ENCODE results near the gene APOBEC3A.
"Not testable (repeated sequence)": the region's sequence is repeated elsewhere in the genome, so short reads cannot be mapped to it uniquely, and the experiment has no call there.

The APOBEC3A gene

DNA sequence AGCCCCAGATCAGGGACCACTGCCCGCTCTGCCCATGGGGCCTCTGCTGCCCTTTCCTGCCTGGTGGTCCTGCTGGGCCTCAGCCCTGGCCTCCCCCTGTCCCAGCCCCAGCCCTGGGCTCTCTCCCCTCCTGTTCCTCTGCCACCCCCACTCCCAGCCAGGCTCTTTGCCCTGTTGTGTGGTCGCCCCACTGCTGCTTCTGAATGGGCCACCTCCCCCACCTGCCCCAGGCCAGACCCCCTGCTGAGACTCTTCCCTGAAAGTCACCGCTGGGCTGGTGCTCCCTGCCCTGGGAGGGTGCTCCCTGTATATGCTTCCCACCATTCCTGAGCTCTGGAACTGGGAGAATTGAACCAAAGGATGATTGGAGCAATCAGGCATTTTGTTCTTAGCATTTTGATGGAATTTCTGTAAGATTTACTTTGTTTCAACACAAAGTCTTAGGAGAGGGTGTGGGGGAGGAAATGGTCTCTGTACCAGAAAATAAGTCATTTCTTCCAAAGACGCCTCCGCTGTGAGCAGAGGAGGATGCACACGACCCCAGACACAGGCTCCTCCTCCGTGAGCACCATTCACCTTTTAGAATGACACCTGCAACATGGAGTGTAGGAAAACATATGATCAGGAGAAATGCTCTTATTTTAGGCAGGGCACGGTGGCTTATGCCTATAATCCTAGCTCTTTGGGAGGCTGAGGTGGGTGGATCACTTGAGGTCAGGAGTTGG, 29.9 kb downstream of the APOBEC3A start:
- TF ChIP-seq, protein P1, sequence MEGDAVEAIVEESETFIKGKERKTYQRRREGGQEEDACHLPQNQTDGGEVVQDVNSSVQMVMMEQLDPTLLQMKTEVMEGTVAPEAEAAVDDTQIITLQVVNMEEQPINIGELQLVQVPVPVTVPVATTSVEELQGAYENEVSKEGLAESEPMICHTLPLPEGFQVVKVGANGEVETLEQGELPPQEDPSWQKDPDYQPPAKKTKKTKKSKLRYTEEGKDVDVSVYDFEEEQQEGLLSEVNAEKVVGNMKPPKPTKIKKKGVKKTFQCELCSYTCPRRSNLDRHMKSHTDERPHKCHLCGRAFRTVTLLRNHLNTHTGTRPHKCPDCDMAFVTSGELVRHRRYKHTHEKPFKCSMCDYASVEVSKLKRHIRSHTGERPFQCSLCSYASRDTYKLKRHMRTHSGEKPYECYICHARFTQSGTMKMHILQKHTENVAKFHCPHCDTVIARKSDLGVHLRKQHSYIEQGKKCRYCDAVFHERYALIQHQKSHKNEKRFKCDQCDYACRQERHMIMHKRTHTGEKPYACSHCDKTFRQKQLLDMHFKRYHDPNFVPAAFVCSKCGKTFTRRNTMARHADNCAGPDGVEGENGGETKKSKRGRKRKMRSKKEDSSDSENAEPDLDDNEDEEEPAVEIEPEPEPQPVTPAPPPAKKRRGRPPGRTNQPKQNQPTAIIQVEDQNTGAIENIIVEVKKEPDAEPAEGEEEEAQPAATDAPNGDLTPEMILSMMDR (IDR thresholded peaks at IDR 0.05; ENCODE audit: insufficient read depth, low read length, missing control alignments), result no peak
- H3K4me3 ChIP-seq (ENCODE audit: low read depth, low read length), result no peak overlapping the region
- no peak for DNase-seq (ENCODE audit: low read depth, low spot score)
- POLR2A ChIA-PET, result no interaction called here
- CTCF ChIA-PET, result interaction anchor here (0.8 to 1.3 kb wide), 3 partner anchors 9 to 16 kb away, joined by 3 to 4 read pairs (median 4); no protein-coding TSS in a partner anchor

DNA sequence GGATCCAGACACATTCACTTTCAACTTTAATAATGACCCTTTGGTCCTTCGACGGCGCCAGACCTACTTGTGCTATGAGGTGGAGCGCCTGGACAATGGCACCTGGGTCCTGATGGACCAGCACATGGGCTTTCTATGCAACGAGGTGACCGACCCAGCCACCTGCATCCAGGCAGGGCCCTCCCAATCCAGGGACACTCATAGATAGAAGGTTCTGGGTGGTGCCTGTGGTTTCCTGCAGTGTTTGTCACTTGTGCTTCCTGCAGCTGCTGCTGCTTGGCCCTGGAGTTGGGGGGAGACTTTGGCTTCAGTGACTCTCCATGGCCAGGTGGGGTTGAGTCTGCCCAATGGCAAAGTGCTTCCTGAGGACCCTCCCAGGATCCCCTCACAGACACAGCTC, 32.1 kb downstream of the APOBEC3A start:
- POLR2A ChIA-PET, result no interaction called here
- TF ChIP-seq, protein P1 (IDR thresholded peaks at IDR 0.05; ENCODE audit: insufficient read depth, low read length, missing control alignments), result no peak
- DNase-seq (ENCODE audit: low read depth, low spot score), result no peak
- CTCF ChIA-PET, result no interaction called here
- no peak overlapping the region for H3K4me3 ChIP-seq (ENCODE audit: low read depth, low read length)

DNA sequence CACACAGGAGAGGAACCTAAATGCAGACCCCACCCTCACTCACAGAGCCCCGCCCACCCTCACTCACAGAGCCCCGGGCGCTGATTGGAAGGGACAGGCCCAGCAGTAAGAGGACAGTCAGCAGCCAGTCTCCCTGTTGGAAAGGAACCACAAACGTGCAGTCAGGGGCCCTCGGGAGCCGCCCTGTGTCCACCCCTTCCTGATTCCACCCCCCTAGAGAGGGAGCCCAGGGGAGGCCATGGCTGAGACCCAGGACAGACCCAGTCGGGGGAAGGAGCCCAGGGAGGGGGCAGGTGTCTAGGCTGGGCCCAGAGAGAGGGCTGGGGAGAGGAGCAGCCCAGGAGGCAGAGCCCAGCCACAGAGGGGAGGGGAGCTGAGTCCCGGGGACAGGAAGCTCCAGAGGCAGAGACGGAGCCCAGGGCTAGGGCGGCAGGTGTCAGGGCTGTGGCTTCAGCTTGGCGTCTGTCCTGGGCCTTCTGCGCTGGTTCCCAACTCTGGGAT, 35.5 kb downstream of the APOBEC3A start:
- CTCF ChIA-PET, result interaction anchor here (1.1 to 1.4 kb wide), 3 partner anchors 10 to 224 kb away, joined by 6 to 7 read pairs (median 6); no protein-coding TSS in a partner anchor
- DNase-seq (ENCODE audit: low read depth, low spot score); POLR2A ChIA-PET; H3K4me3 ChIP-seq (ENCODE audit: low read depth, low read length): not testable (repeated sequence)

DNA sequence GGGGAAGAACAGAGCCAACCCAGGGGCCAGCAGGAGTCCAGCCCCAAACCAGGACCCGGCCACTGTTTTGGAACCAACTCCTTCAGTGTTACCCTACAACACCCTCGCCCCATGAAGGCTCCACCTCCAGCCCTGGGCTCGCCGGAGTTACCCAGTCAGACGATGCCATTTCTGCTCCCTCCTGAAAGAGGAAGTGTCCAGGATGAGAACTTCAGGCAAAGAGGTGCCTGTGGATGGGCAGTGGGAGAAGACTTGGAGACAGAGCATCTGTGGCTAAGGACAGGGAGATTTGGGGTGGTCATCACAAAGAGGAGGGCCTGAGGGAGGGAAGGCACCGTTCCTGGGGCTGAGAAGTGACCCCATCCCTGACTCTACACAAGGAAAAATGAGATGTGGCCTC, 38.7 kb downstream of the APOBEC3A start:
- TF ChIP-seq, protein P1 (IDR thresholded peaks at IDR 0.05; ENCODE audit: insufficient read depth, low read length, missing control alignments), result no peak
- ChIA-PET POLR2A (interaction anchor here (0.6 kb wide), 1 partner anchor 54 kb away, joined by 3 read pairs; no protein-coding TSS in a partner anchor), CTCF (interaction anchor here (0.6 to 3.1 kb wide), 3 partner anchors 8 to 126 kb away, joined by 3 to 14 read pairs (median 4); no protein-coding TSS in a partner anchor)
- H3K4me3 ChIP-seq (ENCODE audit: low read depth, low read length), result no peak overlapping the region
- DNase-seq (ENCODE audit: low read depth, low spot score), result no peak

DNA sequence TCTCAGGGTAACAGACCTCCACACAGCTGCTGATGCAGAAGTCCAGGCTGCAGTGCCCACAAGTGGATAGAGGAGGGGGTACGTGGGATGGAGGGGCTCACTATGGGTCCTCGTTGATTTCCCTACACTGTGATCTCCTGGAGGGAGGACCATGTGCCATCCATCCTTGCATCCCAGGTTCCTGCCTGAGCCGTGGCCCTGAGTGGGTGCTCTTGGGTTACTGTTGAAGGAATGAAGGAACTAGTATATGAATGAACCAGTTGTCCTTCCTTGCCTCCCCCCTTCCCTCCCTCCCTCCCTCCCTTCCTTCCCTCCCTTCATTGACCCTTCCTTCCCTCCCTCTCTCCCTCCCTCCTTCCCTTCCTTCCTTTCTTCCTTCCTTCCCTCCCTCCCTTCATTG, 40.1 kb downstream of the APOBEC3A start:
- no peak overlapping the region for H3K4me3 ChIP-seq (ENCODE audit: low read depth, low read length)
- TF ChIP-seq, protein P1 (IDR thresholded peaks at IDR 0.05; ENCODE audit: insufficient read depth, low read length, missing control alignments), result no peak
- CTCF ChIA-PET, result interaction anchor here (3.1 kb wide), 1 partner anchor 128 kb away, joined by 14 read pairs; no protein-coding TSS in a partner anchor
- no peak for DNase-seq (ENCODE audit: low read depth, low spot score)
- POLR2A ChIA-PET, result no interaction called here

DNA sequence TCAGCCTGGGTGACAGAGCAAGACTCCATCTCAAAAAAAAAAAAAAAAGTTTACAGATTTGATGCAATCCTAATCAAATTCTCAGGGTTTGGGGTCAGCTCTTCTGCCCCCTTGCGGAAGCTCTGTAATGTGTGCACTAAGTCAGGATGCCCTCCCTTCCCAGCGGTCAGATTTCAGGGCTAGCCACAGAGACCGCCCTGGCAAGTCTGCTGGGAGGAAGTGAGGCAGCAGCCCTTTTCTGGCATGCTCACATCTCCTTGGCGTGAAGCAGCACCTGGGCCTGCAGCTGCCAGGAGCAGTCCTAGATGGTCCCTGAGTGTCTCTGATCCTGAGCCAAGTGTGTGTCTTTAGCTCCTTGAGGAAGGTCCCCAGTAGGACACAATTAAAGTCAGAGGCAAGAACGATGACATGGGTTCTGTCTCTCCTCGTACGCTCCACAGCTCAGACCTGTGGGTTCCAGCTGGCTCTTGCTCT, 45.8 kb downstream of the APOBEC3A start:
- TF ChIP-seq, protein P1 (IDR thresholded peaks at IDR 0.05; ENCODE audit: insufficient read depth, low read length, missing control alignments), result peak; percentile 74
- ChIA-PET CTCF (interaction anchor here (0.6 to 12.3 kb wide), 38 partner anchors 8 to 951 kb away, joined by 3 to 238 read pairs (median 4); partner anchors contain the start of genes APOBEC3C, CBX6 and NPTXR), POLR2A (interaction anchor here (0.6 kb wide), 1 partner anchor 308 kb away, joined by 4 read pairs; no protein-coding TSS in a partner anchor)
- DNase-seq (ENCODE audit: low read depth, low spot score), result peak; percentile 26
- no peak overlapping the region for H3K4me3 ChIP-seq (ENCODE audit: low read depth, low read length)

Data from AG04449 (cell line).